ENCODE data around the gene ARFRP1.
A peak's percentile ranks its signal among the peaks of the same experiment; 100 is the strongest.
"Not testable (repeated sequence)": the region's sequence is repeated elsewhere in the genome, so short reads cannot be mapped to it uniquely, and the experiment has no call there.

ARFRP1 gene

GRCh38 chr20:63663332-63664066 is 44.3 kb downstream of the ARFRP1 start:
- no peak overlapping the region for H3K4me3 ChIP-seq (ENCODE audit: low read depth, low read length)
- DNase-seq (ENCODE audit: low read depth): no peak

- H3K4me3 ChIP-seq (ENCODE audit: low read depth, low read length): no peak overlapping the region
- DNase-seq (ENCODE audit: low read depth): no peak
These were observed 45.0 kb downstream of the ARFRP1 start for GRCh38 chr20:63662813-63663189.

- H3K4me3 ChIP-seq (ENCODE audit: low read depth, low read length): no peak overlapping the region
- DNase-seq (ENCODE audit: low read depth): no peak
These were observed 45.6 kb downstream of the ARFRP1 start for GRCh38 chr20:63661959-63662812.

GRCh38 chr20:63661108-63661507 is 46.7 kb downstream of the ARFRP1 start:
- no peak for DNase-seq (ENCODE audit: low read depth)
- no peak overlapping the region for H3K4me3 ChIP-seq (ENCODE audit: low read depth, low read length)

- DNase-seq (ENCODE audit: low read depth): no peak
- no peak overlapping the region for H3K4me3 ChIP-seq (ENCODE audit: low read depth, low read length)
These were observed 47.2 kb downstream of the ARFRP1 start for GRCh38 chr20:63660622-63661021.

GRCh38 chr20:63660174-63660573 is 47.6 kb downstream of the ARFRP1 start:
- DNase-seq (ENCODE audit: low read depth); H3K4me3 ChIP-seq (ENCODE audit: low read depth, low read length): not testable (repeated sequence)

GRCh38 chr20:63659370-63659769 is 48.4 kb downstream of the ARFRP1 start:
- DNase-seq (ENCODE audit: low read depth): no peak
- H3K4me3 ChIP-seq (ENCODE audit: low read depth, low read length): peak overlapping the region; percentile 73

- DNase-seq (ENCODE audit: low read depth): peak; percentile 10
These were observed 49.0 kb downstream of the ARFRP1 start for GRCh38 chr20:63658749-63659187.

GRCh38 chr20:63657937-63658748 is 49.6 kb downstream of the ARFRP1 start, which contains the start of gene RTEL1:
RTEL1 (plus strand) TSS chr20:63658312; CDS start chr20:63659403, 1,091 bp downstream.
- DNase-seq (ENCODE audit: low read depth): peak; percentile 82
- peak within 1 kb of the TSS; percentile 73 for H3K4me3 ChIP-seq (ENCODE audit: low read depth, low read length)

More at GRCh38 chr20:63658749-63659187, 49.0 kb downstream of the ARFRP1 start:
- peak overlapping the region; percentile 73 for H3K4me3 ChIP-seq (ENCODE audit: low read depth, low read length)

GRCh38 chr20:63657260-63657936 is 50.4 kb downstream of the ARFRP1 start:
- H3K4me3 ChIP-seq (ENCODE audit: low read depth, low read length): peak overlapping the region; percentile 73
- DNase-seq (ENCODE audit: low read depth): no peak

GRCh38 chr20:63656451-63656850 is 51.3 kb downstream of the ARFRP1 start:
- DNase-seq (ENCODE audit: low read depth): no peak
- H3K4me3 ChIP-seq (ENCODE audit: low read depth, low read length): no peak overlapping the region

- no peak overlapping the region for H3K4me3 ChIP-seq (ENCODE audit: low read depth, low read length)
- no peak for DNase-seq (ENCODE audit: low read depth)
These were observed 52.5 kb downstream of the ARFRP1 start for GRCh38 chr20:63655249-63655648.

GRCh38 chr20:63653974-63654668 is 53.7 kb downstream of the ARFRP1 start:
- DNase-seq (ENCODE audit: low read depth): no peak

GRCh38 chr20:63653041-63653973 is 54.5 kb downstream of the ARFRP1 start, which contains the start of gene STMN3:
STMN3 (minus strand) TSS chr20:63653424; CDS start chr20:63653345, 79 bp downstream.
- DNase-seq (ENCODE audit: low read depth): peak; percentile 84
- H3K4me3 ChIP-seq (ENCODE audit: low read depth, low read length): peak within 1 kb of the TSS; percentile 60

More at GRCh38 chr20:63653974-63654668, 53.7 kb downstream of the ARFRP1 start:
- peak overlapping the region; percentile 44 for H3K4me3 ChIP-seq (ENCODE audit: low read depth, low read length)

- peak overlapping the region; percentile 60 for H3K4me3 ChIP-seq (ENCODE audit: low read depth, low read length)
- DNase-seq (ENCODE audit: low read depth): no peak
These were observed 55.4 kb downstream of the ARFRP1 start for GRCh38 chr20:63652192-63652980.

- peak overlapping the region; percentile 60 for H3K4me3 ChIP-seq (ENCODE audit: low read depth, low read length)
- no peak for DNase-seq (ENCODE audit: low read depth)
These were observed 55.9 kb downstream of the ARFRP1 start for GRCh38 chr20:63651942-63652191.

GRCh38 chr20:63650486-63650885 is 57.3 kb downstream of the ARFRP1 start:
- H3K4me3 ChIP-seq (ENCODE audit: low read depth, low read length); DNase-seq (ENCODE audit: low read depth): not testable (repeated sequence)
